ENCODE measurements around the gene EYS. TPM values are rescaled to one million over a fixed set of nuclear protein-coding genes. Genes with fewer than 3 reads are reported as not detected.

The EYS gene
- polyA plus RNA-seq, 3 donors = 0.69 to 0.79 (median 0.70) TPM

DNA sequence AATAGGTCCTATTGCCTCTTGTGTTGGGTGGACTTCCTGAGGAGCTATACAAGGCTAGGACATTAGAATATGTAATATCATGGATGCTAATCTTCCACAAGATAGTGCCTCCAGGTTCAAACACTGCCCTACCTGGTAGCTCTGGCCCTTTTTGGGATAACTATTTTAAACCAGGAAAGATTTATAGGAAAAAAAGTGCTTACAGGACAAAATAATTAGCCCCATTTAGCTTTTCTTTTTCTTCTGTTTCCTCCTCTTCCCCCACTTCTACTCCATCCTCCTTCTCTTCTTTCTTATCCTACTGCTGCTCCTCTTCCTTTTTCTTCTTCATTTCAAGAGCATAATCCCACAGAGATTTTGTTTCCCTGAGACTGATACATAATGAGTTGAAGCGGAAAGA lies 1104.0 kb downstream of the EYS start:
- no peak for DNase-seq (ENCODE audit: extremely low read depth in 1 of 11, low read depth in 9 of 11, low spot score in 4 of 11)

GRCh38 chr6:64591676-64592036 lies 1115.4 kb downstream of the EYS start:
- no peak for DNase-seq (ENCODE audit: extremely low read depth in 1 of 11, low read depth in 9 of 11, low spot score in 4 of 11)

DNA sequence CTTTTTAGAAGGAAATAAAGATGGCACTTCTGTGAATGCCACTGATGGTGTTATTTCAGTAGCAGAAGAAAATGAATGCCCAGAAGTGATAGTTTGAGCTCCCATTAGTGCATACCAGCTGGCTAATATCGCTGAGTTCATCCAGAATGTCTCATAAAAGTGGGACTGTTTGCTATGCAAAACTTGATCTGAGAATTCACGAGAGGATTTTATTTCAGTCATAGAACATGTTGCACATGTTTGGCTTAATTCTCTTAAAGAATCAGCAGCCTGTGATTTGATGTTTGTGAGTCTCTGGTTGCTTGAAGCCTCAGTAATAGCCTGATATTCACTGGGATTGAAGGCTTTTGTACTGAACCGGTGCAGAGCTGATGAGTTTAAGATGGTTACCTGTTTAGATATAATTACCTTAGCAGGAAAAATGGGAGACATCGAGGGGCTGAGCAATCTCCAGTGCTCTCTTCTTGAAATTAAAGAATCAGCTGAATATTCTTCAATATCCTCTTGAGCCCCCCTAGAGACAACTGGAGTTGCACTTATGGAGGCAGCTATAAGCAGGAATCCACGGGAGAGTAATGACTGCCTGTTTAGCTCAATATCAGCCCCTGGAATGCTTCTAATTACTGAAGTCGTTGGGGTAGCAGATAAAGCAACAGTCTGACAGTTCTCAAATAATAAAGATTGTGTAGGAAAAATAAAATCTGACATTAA lies 1115.9 kb downstream of the EYS start:
- no peak for DNase-seq (ENCODE audit: extremely low read depth in 1 of 11, low read depth in 9 of 11, low spot score in 4 of 11)

DNA sequence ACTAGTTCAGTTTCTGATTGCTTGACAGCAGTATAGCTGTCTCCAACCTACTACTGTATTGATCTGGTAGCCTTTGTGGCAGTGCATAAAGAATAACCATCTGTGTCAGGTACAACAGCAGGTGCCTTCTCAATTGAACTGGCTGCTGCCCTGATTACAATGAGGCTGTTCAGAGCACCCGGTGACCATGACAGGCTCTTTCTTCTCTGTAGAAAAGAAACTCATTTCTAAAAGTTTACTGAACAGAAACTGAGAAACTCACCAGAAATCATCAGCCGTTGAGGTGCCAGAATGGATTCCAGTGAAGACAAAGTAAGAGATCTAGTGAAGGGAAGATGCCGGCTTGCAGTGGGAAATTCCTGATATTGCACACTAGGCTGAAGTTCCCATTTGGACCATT lies 1117.1 kb downstream of the EYS start:
- no peak for DNase-seq (ENCODE audit: extremely low read depth in 1 of 11, low read depth in 9 of 11, low spot score in 4 of 11)

DNA sequence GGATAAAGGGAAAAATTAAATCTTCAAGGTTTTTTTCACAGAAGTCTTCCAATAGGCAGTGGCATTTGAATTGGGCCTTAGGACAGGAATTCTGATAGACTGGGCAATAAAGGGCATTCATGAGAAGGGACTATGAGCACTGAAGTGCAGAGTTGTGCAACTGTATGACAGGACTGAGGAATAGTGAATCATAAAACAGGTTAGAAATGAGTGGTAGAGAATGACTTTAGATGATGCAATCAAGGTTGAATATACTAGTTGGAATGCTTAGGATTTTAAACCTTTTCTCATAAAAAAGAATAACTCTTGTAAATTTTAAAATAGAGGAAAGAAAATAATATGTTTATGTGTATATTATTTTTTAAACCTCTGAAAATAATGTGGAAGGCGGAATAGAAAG lies 1126.7 kb downstream of the EYS start:
- DNase-seq (ENCODE audit: extremely low read depth in 1 of 11, low read depth in 9 of 11, low spot score in 4 of 11) = no peak

- no peak for DNase-seq (ENCODE audit: extremely low read depth in 1 of 11, low read depth in 9 of 11, low spot score in 4 of 11)
Measured at GRCh38 chr6:64553249-64553786, 1153.7 kb downstream of the EYS start.

DNA sequence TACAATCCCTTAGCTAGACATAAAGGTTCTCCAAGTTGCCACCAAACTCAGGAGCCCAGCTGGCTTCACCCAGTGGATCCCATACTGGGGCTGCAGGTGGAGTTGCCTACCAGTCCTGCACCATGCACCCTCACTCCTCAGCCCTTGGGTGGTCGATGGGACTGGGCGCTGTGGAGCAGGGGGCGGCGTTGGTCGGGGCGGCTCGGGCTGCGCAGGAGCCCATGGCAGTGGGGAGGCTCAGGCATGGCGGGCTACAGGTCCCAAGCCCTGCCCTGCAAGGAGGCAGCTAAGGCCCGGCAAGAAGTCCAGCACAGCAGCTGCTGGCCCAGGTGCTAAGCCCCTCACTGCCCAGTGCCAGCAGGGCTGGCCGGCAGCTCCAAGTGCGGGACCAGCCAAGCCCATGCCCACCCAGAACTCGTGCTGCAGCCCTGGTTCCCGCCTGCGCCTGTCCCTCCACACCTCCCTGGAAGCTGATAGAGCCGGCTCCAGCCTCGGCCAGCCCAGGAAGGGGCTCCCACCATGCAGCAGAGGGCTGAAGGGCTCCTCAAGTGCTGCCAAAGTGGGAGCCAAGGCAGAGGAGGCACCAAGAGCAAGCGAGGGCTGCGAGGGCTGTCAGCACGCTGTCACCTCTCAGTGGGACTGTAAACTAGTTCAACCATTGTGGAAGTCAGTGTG lies 1159.3 kb downstream of the EYS start:
- DNase-seq (ENCODE audit: extremely low read depth in 1 of 11, low read depth in 9 of 11, low spot score in 4 of 11) = no peak

DNA sequence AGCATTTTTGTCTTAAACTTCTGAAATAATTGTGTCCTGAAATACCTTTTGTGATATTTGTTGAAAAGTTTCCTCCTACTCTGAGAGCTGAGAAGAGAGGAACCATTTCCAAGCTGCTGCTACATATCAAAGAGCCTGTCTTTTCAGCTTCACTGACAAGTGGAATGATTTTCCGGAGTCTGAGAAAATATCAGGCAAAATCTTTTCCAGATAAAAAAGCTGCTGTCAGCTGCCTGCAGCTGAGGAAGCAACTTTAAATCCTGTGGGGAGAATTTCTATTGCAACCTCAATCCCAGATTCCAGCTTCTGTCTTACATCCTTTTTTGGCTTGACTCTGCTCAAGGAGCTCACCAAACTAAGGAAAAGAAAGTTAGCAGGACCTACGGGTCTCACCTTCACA lies 1167.1 kb downstream of the EYS start:
- no peak for DNase-seq (ENCODE audit: extremely low read depth in 1 of 11, low read depth in 9 of 11, low spot score in 4 of 11)

DNA sequence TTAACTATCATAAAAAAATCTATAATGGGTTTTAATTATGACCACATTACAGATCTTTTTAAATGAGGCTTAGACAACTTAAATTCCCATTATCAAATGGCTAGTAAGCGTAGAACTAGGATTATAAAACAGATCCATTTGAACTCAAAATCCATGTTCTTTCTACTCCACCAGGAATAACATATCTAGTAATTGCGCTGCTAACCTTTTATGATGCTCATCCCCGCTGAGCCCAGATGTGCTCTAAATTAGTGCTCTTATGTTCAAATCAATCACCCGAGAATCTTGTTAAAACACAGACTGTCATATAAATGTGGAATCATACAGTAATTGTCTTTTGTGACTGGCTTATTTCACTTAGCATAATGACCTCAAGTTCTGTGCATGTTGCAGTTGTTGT lies 1168.3 kb downstream of the EYS start:
- no peak for DNase-seq (ENCODE audit: extremely low read depth in 1 of 11, low read depth in 9 of 11, low spot score in 4 of 11)

- DNase-seq (ENCODE audit: extremely low read depth in 1 of 11, low read depth in 9 of 11, low spot score in 4 of 11) = no peak
Measured at GRCh38 chr6:64527899-64528298, 1179.1 kb downstream of the EYS start.

DNA sequence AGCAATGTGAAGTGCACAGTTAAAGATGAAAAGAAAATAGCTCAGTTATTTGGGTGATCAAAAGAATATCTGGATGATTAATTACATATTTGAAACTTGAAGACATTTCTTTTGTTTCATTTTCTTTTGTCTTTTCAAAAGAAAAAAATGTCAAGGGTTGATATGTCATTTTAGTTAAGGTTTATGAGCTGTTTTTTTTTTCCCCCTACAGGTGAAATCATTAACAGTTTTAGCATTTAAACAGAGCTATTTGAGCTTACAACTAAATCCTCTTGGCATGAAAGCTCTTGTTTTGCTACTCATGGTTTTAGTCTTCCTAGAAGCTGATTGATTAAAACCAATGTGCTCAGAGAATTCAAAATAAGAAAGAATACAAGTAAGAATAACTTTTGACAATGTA lies 1184.2 kb downstream of the EYS start:
- DNase-seq (ENCODE audit: extremely low read depth in 1 of 11, low read depth in 9 of 11, low spot score in 4 of 11) = no peak

DNA sequence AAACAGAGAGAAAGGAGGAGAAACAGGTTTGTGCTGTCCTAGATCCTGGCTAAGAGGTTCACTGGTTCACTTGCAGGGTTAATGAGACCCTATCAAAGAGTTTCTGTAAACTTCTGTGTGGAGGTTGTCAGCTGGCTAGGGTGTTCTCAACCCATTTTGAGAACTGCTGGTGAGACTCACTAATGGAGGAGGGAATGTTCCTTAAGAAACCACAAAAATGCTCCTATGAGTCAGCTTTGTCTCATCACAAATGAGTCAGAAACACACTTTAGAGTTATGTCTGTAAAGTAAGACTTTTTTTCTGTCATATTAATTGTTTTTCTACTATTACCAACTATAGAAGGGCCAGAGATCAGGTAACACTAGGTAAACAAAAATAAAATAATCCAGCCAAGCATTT lies 1187.0 kb downstream of the EYS start:
- no peak for DNase-seq (ENCODE audit: extremely low read depth in 1 of 11, low read depth in 9 of 11, low spot score in 4 of 11)

DNA sequence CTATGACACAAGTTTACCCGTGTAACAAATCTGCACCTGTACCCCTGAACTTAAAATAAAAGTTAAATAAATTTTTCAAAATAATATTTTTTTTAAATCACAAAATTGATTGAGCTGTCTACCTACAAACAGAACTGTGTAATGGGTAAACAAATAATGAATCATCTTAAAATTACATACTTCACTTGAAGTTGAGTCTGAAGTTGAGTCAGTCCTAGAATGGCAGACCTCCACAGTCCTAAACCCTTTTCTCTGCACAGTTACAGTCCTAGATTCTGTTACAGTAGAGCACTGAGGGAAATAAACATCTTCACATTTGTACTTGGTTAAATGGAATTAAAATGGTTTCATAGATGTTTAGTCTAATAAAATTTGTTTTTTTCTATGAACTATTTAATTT lies 1190.6 kb downstream of the EYS start:
- DNase-seq (ENCODE audit: extremely low read depth in 1 of 11, low read depth in 9 of 11, low spot score in 4 of 11) = no peak

DNA sequence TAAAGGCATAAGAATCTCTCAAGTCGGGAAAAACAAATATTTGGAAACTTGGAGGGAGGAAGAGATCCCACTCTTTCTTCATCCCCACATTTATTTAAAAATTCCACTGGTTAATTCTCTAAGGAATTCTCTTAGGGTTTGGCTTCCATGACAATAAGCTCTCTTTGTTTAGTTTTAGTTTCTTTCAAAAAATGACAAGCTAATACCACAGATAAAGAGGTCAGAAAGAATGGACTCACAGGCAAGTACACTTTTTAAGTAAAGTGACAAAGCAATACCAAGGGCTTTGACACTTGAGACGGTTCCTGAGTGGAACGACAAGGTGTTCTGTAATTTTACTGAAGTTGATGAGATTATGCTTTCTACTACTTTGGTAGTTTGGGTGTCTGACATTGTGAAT lies 1199.4 kb downstream of the EYS start:
- no peak for DNase-seq (ENCODE audit: extremely low read depth in 1 of 11, low read depth in 9 of 11, low spot score in 4 of 11)

GRCh38 chr6:64505312-64505711 lies 1201.7 kb downstream of the EYS start:
- no peak for DNase-seq (ENCODE audit: extremely low read depth in 1 of 11, low read depth in 9 of 11, low spot score in 4 of 11)

GRCh38 chr6:64504503-64504902 lies 1202.5 kb downstream of the EYS start:
- no peak for DNase-seq (ENCODE audit: extremely low read depth in 1 of 11, low read depth in 9 of 11, low spot score in 4 of 11)

DNA sequence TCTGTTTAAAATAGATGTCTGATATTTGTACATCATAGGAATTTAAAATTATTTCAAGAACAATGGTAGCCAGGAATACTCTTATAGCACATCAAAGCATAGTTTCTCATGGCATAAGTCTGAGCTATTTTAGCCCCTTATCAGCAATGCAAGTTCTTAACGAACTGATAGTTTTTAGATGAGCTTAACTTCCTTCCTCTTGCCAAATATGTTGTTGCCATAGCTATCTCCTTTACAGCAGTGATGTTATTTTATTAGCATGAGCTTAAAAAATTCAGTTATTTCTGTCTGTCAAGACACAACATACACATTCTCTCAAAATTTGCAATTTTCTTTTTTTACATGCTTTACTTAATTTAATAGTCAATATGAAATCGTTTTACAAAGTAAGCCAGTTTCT lies 1204.2 kb downstream of the EYS start:
- DNase-seq (ENCODE audit: extremely low read depth in 1 of 11, low read depth in 9 of 11, low spot score in 4 of 11) = no peak

- no peak for DNase-seq (ENCODE audit: extremely low read depth in 1 of 11, low read depth in 9 of 11, low spot score in 4 of 11)
Measured at GRCh38 chr6:64497634-64498033, 1209.4 kb downstream of the EYS start.

DNA sequence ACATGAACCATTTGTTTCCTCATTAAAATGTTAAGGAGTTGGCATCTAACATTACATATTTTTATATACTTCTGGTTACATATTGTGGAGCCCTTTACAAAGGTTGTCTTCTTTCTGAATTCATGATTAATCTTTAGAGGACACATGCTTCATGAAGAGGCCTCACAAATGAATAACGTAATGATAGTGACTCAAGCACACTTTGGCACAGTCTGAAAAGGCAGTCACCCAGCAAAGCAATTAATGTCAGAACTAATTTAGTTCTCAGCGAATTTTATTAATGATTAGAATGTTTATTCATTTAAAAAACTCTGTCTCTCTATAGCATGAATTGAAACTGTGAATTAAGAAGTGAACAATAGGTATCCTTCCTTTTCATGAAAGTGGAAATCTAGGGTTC lies 1217.3 kb downstream of the EYS start:
- no peak for DNase-seq (ENCODE audit: extremely low read depth in 1 of 11, low read depth in 9 of 11, low spot score in 4 of 11)

- no peak for DNase-seq (ENCODE audit: extremely low read depth in 1 of 11, low read depth in 9 of 11, low spot score in 4 of 11)
Measured at GRCh38 chr6:64486578-64487351, 1220.3 kb downstream of the EYS start.
